ENCODE results near the gene FCN1.

GRCh38 chr9:134965851-134966250, 48.1 kb upstream of the FCN1 start:
- TF ChIP-seq POLR2A (IDR thresholded peaks at IDR 0.05) (no peak), CTCF (IDR thresholded peaks at IDR 0.05) (no peak)

All from right lobe of liver (tissue), 4 donors.